Uterus (tissue), 4 donors: Measurements from ENCODE around the gene SGK2. TPM values are rescaled to one million over a fixed set of nuclear protein-coding genes. Genes with fewer than 3 reads are reported as not detected.

ENCODE experiments used
- DNase-seq, 2 donors: peaks; one replicate each; pipeline ENCODE4 v3.0.0-alpha.2; 2019 to 2020
- H3K27ac ChIP-seq, 2 donors: fragments of 200-600 bp; sonication (generic); 1 replicate in 1 of 2; 2 replicates in 1 of 2; pipeline ENCODE4 v1.5.1; 2016 to 2018
- H3K27me3 ChIP-seq, 2 donors: fragments of 200-600 bp; sonication (generic); one replicate each; pipeline ENCODE4 v1.5.1; 2018 to 2019; ENCODE audit warnings: control low read depth in 1 of 2
- H3K36me3 ChIP-seq, 2 donors: fragments of 200-600 bp; sonication (generic); one replicate each; pipeline ENCODE4 v1.5.1; 2019; ENCODE audit warnings: control low read depth in 1 of 2
- H3K4me1 ChIP-seq, 2 donors: fragments of 200-600 bp; sonication (generic); one replicate each; pipeline ENCODE4 v1.5.1; 2018 to 2019; ENCODE audit warnings: control low read depth in 1 of 2
- H3K4me3 ChIP-seq, 2 donors: fragments of 200-600 bp; sonication (generic); 1 replicate in 1 of 2; 2 replicates in 1 of 2; pipeline ENCODE4 v1.5.1; 2018 to 2019; ENCODE audit warnings: mild to moderate bottlenecking in 1 of 2
- H3K9me3 ChIP-seq, 2 donors: fragments of 200-600 bp; sonication (generic); one replicate each; pipeline ENCODE4 v1.5.1; 2019; ENCODE audit warnings: control low read depth in 1 of 2
- CTCF ChIP-seq, 4 experiments: fragments of 200-600 bp in 2 of 4; fragments of 450-650 bp in 2 of 4; sonication (generic) in 2 of 4; IDR thresholded peaks; one replicate each; pipeline ENCODE4 v1.5.1; 2016 to 2019; ENCODE audit warnings: antibody characterized with exemption in 4 of 4, mild to moderate bottlenecking in 2 of 4, moderate library complexity in 1 of 4
- POLR2A ChIP-seq, 2 donors: fragments of 450-650 bp; IDR thresholded peaks; one replicate each; pipeline ENCODE4 v1.6.1; 2016; ENCODE audit warnings: antibody characterized with exemption in 2 of 2, mild to moderate bottlenecking in 1 of 2, moderate library complexity in 1 of 2
- intact Hi-C: fragments of 100-400 bp; cut with DNase I; formaldehyde crosslinking; loops from one replicate; pipeline ENCODE4 v1.15.1; 2023; ENCODE audit warnings: low total_unique reads
- total RNA-seq, 4 donors: library from RNA; depleted of rRNA in 3 of 4; stranded (reverse); fragments of >200 nt in 3 of 4; gene quantifications; one replicate each; pipeline versions ENCODE4 v1.1.0 to v1.2.4, GENCODE V29; 2014 to 2023
- donor health status: DM: yes; HTN: yes; CAD: no.

Gene SGK2
- total RNA-seq, result 1 to 10 TPM in 2 of 4 donors, under 1 TPM in 1, not detected in 1; 0.77 to 5.9 (median 2.4) TPM

- H3K4me3 ChIP-seq, result no peak within 1 kb of the TSS
- no peaks in the 10 kb centered on the region for H3K4me1 ChIP-seq
- H3K36me3 ChIP-seq, result no peaks in the 10 kb centered on the region
- H3K27ac ChIP-seq, result no peak within 1 kb of the TSS
- intact Hi-C loops, result no loop called here
- no peak for DNase-seq
- H3K27me3 ChIP-seq, result no peaks in the 10 kb centered on the region
- no peaks in the 10 kb centered on the region for H3K9me3 ChIP-seq
- TF ChIP-seq POLR2A (IDR thresholded peaks at IDR 0.05), result no peak
- TF ChIP-seq CTCF (IDR thresholded peaks at IDR 0.05), result no peak
Observed at GRCh38 chr20:43558412-43559146, at the start of gene SGK2. Gene SGK2, plus strand, starts transcription at chr20:43559027. Its CDS starts 7,469 bp downstream, at chr20:43566496.

GRCh38 chr20:43511879-43512278, 46.9 kb upstream of the SGK2 start:
- intact Hi-C loops, result no loop called here
- Histone ChIP-seq H3K4me1 (peaks cover 0 to 6% of the 10 kb centered on the region in 2 donors), H3K27me3 (no peaks in the 10 kb centered on the region)

GRCh38 chr20:43513372-43513930, 45.4 kb upstream of the SGK2 start:
- Histone ChIP-seq H3K36me3 (no peaks in the 10 kb centered on the region), H3K4me1 (no peaks in the 10 kb centered on the region), H3K9me3 (no peaks in the 10 kb centered on the region), H3K27ac (peak overlapping the region; percentile 41 to 82), H3K27me3 (no peaks in the 10 kb centered on the region), H3K4me3 (peak overlapping the region; percentile 43 to 46)
- TF ChIP-seq CTCF (IDR thresholded peaks at IDR 0.05) (no peak), POLR2A (IDR thresholded peaks at IDR 0.05) (peak in 1 of 2 donors; percentile 35)
- DNase-seq, result no peak
- intact Hi-C loops, result no loop called here

More at GRCh38 chr20:43511879-43512278, 46.9 kb upstream of the SGK2 start:
- H3K36me3 ChIP-seq, result no peaks in the 10 kb centered on the region
- DNase-seq, result no peak
- H3K27ac ChIP-seq, result no peak overlapping the region
- no peaks in the 10 kb centered on the region for H3K9me3 ChIP-seq
- no peak overlapping the region for H3K4me3 ChIP-seq
- TF ChIP-seq POLR2A (IDR thresholded peaks at IDR 0.05) (no peak), CTCF (IDR thresholded peaks at IDR 0.05) (no peak)

GRCh38 chr20:43513931-43514647, 44.7 kb upstream of the SGK2 start:
- DNase-seq, result peak; percentile 96 to 99
- Histone ChIP-seq H3K4me1 (no peaks in the 10 kb centered on the region), H3K27ac (peak overlapping the region; percentile 41 to 82), H3K27me3 (no peaks in the 10 kb centered on the region), H3K9me3 (no peaks in the 10 kb centered on the region), H3K4me3 (peak overlapping the region; percentile 45 to 60), H3K36me3 (no peaks in the 10 kb centered on the region)
- intact Hi-C loops, result no loop called here
- peak in 3 of 4 experiments; percentile 13 to 38 (median 28) for TF ChIP-seq CTCF (IDR thresholded peaks at IDR 0.05)
- TF ChIP-seq POLR2A (IDR thresholded peaks at IDR 0.05), result peak in 1 of 2 donors; percentile 19

GRCh38 chr20:43514648-43514999, 44.2 kb upstream of the SGK2 start:
- H3K36me3 ChIP-seq, result no peaks in the 10 kb centered on the region
- TF ChIP-seq POLR2A (IDR thresholded peaks at IDR 0.05), result no peak
- TF ChIP-seq CTCF (IDR thresholded peaks at IDR 0.05), result no peak
- H3K4me3 ChIP-seq, result peak overlapping the region; percentile 45 to 60
- intact Hi-C loops, result no loop called here
- peak overlapping the region; percentile 38 to 82 for H3K27ac ChIP-seq
- H3K27me3 ChIP-seq, result no peaks in the 10 kb centered on the region
- no peaks in the 10 kb centered on the region for H3K4me1 ChIP-seq
- H3K9me3 ChIP-seq, result no peaks in the 10 kb centered on the region
- peak; percentile 25 to 47 for DNase-seq
